ENCODE data around the gene OTC.

Gene OTC

GRCh38 chrX:38356401-38356800 is 4.0 kb downstream of the OTC start:
- TF ChIP-seq, protein P1, sequence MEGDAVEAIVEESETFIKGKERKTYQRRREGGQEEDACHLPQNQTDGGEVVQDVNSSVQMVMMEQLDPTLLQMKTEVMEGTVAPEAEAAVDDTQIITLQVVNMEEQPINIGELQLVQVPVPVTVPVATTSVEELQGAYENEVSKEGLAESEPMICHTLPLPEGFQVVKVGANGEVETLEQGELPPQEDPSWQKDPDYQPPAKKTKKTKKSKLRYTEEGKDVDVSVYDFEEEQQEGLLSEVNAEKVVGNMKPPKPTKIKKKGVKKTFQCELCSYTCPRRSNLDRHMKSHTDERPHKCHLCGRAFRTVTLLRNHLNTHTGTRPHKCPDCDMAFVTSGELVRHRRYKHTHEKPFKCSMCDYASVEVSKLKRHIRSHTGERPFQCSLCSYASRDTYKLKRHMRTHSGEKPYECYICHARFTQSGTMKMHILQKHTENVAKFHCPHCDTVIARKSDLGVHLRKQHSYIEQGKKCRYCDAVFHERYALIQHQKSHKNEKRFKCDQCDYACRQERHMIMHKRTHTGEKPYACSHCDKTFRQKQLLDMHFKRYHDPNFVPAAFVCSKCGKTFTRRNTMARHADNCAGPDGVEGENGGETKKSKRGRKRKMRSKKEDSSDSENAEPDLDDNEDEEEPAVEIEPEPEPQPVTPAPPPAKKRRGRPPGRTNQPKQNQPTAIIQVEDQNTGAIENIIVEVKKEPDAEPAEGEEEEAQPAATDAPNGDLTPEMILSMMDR (IDR thresholded peaks at IDR 0.05; ENCODE audit: low read depth, low read length) = no peak
- H3K4me3 ChIP-seq (ENCODE audit: low read depth, low read length) = no peak overlapping the region

GRCh38 chrX:38357747-38358673 is 5.6 kb downstream of the OTC start:
- TF ChIP-seq, protein P1 (IDR thresholded peaks at IDR 0.05; ENCODE audit: low read depth, low read length) = no peak
- H3K4me3 ChIP-seq (ENCODE audit: low read depth, low read length) = no peak overlapping the region

GRCh38 chrX:38363046-38363445 is 10.6 kb downstream of the OTC start:
- TF ChIP-seq, protein P1 (IDR thresholded peaks at IDR 0.05; ENCODE audit: low read depth, low read length) = no peak
- H3K4me3 ChIP-seq (ENCODE audit: low read depth, low read length) = no peak overlapping the region

DNA sequence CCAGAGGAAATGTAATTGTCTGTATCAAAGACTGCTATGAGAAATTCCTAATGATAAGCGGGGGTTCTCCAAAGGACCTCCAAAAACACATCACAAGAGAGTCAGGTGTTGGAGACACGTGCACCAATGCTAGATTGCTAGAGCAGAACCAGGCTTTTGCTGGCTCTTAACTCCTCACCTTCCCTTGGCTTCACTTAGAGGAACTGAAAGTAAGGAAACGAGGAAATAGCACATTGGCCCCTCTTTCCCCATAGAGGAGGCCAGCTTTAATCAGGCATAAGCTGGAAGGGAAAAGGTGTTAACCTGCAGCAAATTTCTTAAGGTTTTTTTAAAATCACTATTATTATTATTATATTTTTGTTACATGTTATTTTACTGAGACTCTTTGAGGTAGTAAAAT is 13.6 kb downstream of the OTC start:
- TF ChIP-seq, protein P1 (IDR thresholded peaks at IDR 0.05; ENCODE audit: low read depth, low read length) = no peak

GRCh38 chrX:38368774-38369173 is 16.4 kb downstream of the OTC start:
- TF ChIP-seq, protein P1 (IDR thresholded peaks at IDR 0.05; ENCODE audit: low read depth, low read length) = no peak
- no peak overlapping the region for H3K4me3 ChIP-seq (ENCODE audit: low read depth, low read length)

More for the DNA sequence above, 13.6 kb downstream of the OTC start:
- H3K4me3 ChIP-seq (ENCODE audit: low read depth, low read length) = no peak overlapping the region

- no peak overlapping the region for H3K4me3 ChIP-seq (ENCODE audit: low read depth, low read length)
- TF ChIP-seq, protein P1 (IDR thresholded peaks at IDR 0.05; ENCODE audit: low read depth, low read length) = no peak
Observed at GRCh38 chrX:38371641-38372040, 19.2 kb downstream of the OTC start.

DNA sequence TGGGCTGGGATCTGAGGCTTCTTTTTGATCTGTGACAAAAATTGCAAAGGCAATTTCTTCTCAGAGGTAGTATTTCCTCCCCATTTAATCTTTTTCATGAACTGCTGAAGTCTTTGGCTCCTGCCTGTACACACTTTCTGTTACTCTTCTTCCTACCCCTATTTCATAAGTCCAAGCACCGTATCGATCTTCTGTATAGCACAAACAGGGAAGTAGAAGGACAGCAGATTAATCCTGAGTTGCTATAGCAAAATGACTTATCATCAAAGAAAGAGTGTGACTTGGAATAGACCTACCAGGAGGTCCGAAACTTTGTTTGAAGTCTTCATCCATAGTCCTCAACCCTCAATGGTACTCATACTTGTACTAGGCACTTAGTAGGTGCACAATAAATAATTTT is 22.0 kb downstream of the OTC start:
- TF ChIP-seq, protein P1 (IDR thresholded peaks at IDR 0.05; ENCODE audit: low read depth, low read length) = no peak
- H3K4me3 ChIP-seq (ENCODE audit: low read depth, low read length) = no peak overlapping the region

Data from WI38 (cell line).